ENCODE results near the gene WDR27.

GRCh38 chr6:169557887-169558286 is 143.9 kb downstream of the WDR27 start:
- TF ChIP-seq CTCF (conservative IDR thresholded peaks at IDR 0.05; ENCODE audit: low read length), result no peak
- no peak for TF ChIP-seq EZH2phosphoT487 (IDR thresholded peaks at IDR 0.05; ENCODE audit: borderline replicate concordance, low read depth, low read length)
